Epithelial cell of proximal tubule (primary cell): ENCODE data around the gene LAMTOR5. TPM values are rescaled to one million over a fixed set of nuclear protein-coding genes. Genes with fewer than 3 reads are reported as not detected.
"Not testable (repeated sequence)": the region's sequence is repeated elsewhere in the genome, so short reads cannot be mapped to it uniquely, and the experiment has no call there.

Experiments used
- DNase-seq: peaks from one replicate; pipeline ENCODE4 v3.0.0-alpha.2; 2011; ENCODE audit warnings: low read depth
- H3K4me3 ChIP-seq: 2 replicates; pipeline ENCODE4 v1.5.1; 2011; ENCODE audit warnings: low read depth, mild to moderate bottlenecking, low read length
- total RNA-seq: library from RNA; depleted of rRNA; stranded (reverse); fragments of >200 nt; gene quantifications from 2 replicates; pipeline ENCODE4 v1.2.3, GENCODE V29; 2015
- TF ChIP-seq, protein P1 (sequence below): conservative IDR thresholded peaks from 2 replicates; pipeline ENCODE4 v1.5.1; 2012; ENCODE audit warnings: low read depth, mild to moderate bottlenecking, low read length

Gene LAMTOR5
- total RNA-seq, 1 donor from 2014 or later, result 206 TPM

GRCh38 chr1:110426854-110427253 is 19.4 kb upstream of the LAMTOR5 start:
- DNase-seq, result no peak
- TF ChIP-seq, protein P1, sequence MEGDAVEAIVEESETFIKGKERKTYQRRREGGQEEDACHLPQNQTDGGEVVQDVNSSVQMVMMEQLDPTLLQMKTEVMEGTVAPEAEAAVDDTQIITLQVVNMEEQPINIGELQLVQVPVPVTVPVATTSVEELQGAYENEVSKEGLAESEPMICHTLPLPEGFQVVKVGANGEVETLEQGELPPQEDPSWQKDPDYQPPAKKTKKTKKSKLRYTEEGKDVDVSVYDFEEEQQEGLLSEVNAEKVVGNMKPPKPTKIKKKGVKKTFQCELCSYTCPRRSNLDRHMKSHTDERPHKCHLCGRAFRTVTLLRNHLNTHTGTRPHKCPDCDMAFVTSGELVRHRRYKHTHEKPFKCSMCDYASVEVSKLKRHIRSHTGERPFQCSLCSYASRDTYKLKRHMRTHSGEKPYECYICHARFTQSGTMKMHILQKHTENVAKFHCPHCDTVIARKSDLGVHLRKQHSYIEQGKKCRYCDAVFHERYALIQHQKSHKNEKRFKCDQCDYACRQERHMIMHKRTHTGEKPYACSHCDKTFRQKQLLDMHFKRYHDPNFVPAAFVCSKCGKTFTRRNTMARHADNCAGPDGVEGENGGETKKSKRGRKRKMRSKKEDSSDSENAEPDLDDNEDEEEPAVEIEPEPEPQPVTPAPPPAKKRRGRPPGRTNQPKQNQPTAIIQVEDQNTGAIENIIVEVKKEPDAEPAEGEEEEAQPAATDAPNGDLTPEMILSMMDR, result no peak
- no peak overlapping the region for H3K4me3 ChIP-seq

GRCh38 chr1:110425612-110426152 is 18.2 kb upstream of the LAMTOR5 start:
- H3K4me3 ChIP-seq, result no peak overlapping the region
- TF ChIP-seq, protein P1, result no peak
- no peak for DNase-seq

GRCh38 chr1:110424699-110425611 is 17.5 kb upstream of the LAMTOR5 start:
- no peak overlapping the region for H3K4me3 ChIP-seq
- TF ChIP-seq, protein P1, result no peak
- DNase-seq, result no peak

GRCh38 chr1:110420874-110421793 is 13.6 kb upstream of the LAMTOR5 start:
- no peak for DNase-seq
- H3K4me3 ChIP-seq, result no peak overlapping the region
- TF ChIP-seq, protein P1, result no peak

DNA sequence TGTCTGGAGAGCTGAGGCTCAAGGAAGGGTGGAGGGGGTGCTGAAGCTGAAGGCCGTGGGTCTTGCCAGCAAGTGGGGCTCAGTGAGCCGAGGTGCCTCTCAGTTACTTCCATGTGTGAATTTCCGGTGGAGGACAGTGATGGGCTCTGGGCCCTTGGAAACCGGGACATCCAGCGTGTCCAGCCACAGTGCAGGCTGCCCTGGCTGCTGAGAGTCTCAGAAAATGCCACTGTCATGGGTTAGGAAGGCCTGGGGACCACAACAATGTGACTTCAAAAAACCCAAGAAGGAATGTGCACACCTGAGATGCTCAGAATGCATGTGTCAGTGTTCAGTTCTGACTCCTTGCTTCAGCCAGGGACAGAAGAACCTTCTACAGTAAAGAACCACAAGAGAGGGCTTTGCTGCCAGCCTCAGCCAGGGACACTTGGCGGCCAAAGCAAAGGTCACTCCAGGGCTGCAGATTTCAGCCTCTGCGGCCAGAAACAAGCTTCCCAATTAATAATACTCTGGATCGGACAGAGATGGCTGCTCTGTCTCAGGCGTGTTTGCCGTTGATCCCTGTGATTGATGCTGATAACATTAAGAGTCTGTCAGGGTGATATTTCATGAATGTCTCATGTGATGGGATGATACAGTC is 12.6 kb upstream of the LAMTOR5 start:
- TF ChIP-seq, protein P1, result no peak
- DNase-seq, result no peak
- no peak overlapping the region for H3K4me3 ChIP-seq

- H3K4me3 ChIP-seq, result no peak overlapping the region
- TF ChIP-seq, protein P1, result no peak
- no peak for DNase-seq
Observed at GRCh38 chr1:110418729-110419128, 11.2 kb upstream of the LAMTOR5 start.

DNA sequence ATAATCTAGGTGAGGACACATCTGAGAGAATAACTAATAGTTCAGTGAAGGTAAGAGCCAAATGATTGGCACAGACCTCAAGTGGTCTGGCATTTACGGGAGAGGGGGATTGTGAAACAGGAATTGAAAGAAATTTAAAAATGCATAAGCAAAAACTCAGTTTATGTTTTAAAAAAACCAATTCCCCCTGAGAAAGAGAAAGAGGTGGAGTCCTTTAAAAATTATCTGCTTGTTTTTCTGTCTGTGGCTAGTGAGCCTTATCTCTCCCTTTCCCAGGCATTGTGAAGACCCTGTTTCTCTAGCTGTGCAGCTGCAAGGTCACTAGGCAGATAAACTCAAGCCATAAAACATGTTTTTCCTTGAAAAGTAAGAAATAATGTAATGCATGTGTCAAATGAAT is 5.6 kb upstream of the LAMTOR5 start:
- not testable (repeated sequence) for H3K4me3 ChIP-seq, DNase-seq
